HepG2 (cell line): Measurements from ENCODE around the gene GLIPR1. TPM values are rescaled to one million over a fixed set of nuclear protein-coding genes. Genes with fewer than 3 reads are reported as not detected.

Experiments used
- ATAC-seq: fragments of 200-7000 bp; cut with Tn5 transposase; 3 replicates; pipeline ENCODE4 v1.9.1; 2020; ENCODE audit warnings: mild to moderate bottlenecking, moderate library complexity
- BruUV-seq: library from RNA; stranded (reverse); fragments of 400-500 nt; replicated peaks from 2 replicates; lab custom pipeline; 2021; lab: Mats Ljungman, UMichigan
- CTCF ChIA-PET: fragments of 300-600 bp; formaldehyde crosslinking; extraction: SDS; loops from one replicate; lab custom pipeline; 2021; ENCODE audit warnings: low total read pairs, inconsistent platforms, low intra/inter-chr PET ratio; lab: Yijun Ruan, JAX
- POLR2A ChIA-PET: fragments of 350-600 bp; sonication (Branson Sonifier 250); formaldehyde crosslinking; loops from one replicate; lab custom pipeline; 2020; ENCODE audit warnings: antibody characterized with exemption, inconsistent platforms; lab: Yijun Ruan, JAX
- DNase-seq: peaks from one replicate; pipeline ENCODE4 v3.0.0-alpha.2; 2015; ENCODE audit warnings: low spot score
- FAIRE-seq: peaks from 3 replicates; lab custom pipeline; 2011; peaks lifted over from hg19 to GRCh38; lab: Jason Lieb, UNC
- H2AFZ ChIP-seq: one replicate; pipeline ENCODE4 v1.6.1; 2011; ENCODE audit warnings: low read length, inconsistent platforms
- H3K27ac ChIP-seq: fragments of 300-600 bp; 3 replicates; pipeline ENCODE4 v1.8.0; 2011; ENCODE audit warnings: mixed run types, mild to moderate bottlenecking, mixed read lengths, low read length, inconsistent platforms; ENCODE audit not compliant: insufficient read depth; ENCODE audit errors: extremely low read length
- H3K27me3 ChIP-seq, 2 experiments: fragments of 200-600 bp in 1 of 2; 2 replicates in 1 of 2; 3 replicates in 1 of 2; pipeline versions ENCODE4 v1.6.0 to v1.8.0; 2011; ENCODE audit warnings: low read length in 2 of 2, mild to moderate bottlenecking in 2 of 2, moderate library complexity in 2 of 2, inconsistent platforms in 1 of 2; ENCODE audit not compliant: insufficient read depth in 2 of 2, control insufficient read depth in 1 of 2
- H3K36me3 ChIP-seq, 2 experiments: fragments of 200-600 bp in 1 of 2; replicated peaks in 1 of 2; 2 replicates in 1 of 2; 3 replicates in 1 of 2; pipeline versions ENCODE4 v1.5.1 to v1.8.0; 2011; ENCODE audit warnings: low read length in 2 of 2, inconsistent platforms in 1 of 2; ENCODE audit not compliant: insufficient read depth in 2 of 2, control insufficient read depth in 1 of 2
- H3K4me1 ChIP-seq: 2 replicates; pipeline ENCODE4 v1.5.1; 2012; ENCODE audit warnings: low read length, inconsistent platforms; ENCODE audit not compliant: insufficient read depth
- H3K4me2 ChIP-seq: 2 replicates; pipeline ENCODE4 v1.6.0; 2011; ENCODE audit warnings: low read depth, low read length, inconsistent platforms
- H3K4me3 ChIP-seq, 3 experiments: fragments of 200-600 bp in 1 of 3; sonication (generic), shearing (Covaris generic) in 1 of 3; replicated peaks in 1 of 3; 2 replicates each; pipeline ENCODE4 v1.5.1; 2011 to 2016; ENCODE audit warnings: low read length in 3 of 3, inconsistent platforms in 2 of 3, low read depth in 2 of 3, mild to moderate bottlenecking in 2 of 3, control low read depth in 1 of 3, mixed read lengths in 1 of 3; ENCODE audit not compliant: insufficient read depth in 1 of 3
- H3K79me2 ChIP-seq: one replicate; pipeline ENCODE4 v1.6.1; 2011; ENCODE audit warnings: low read length, inconsistent platforms; ENCODE audit not compliant: insufficient read depth
- H3K9ac ChIP-seq: 2 replicates; pipeline ENCODE4 v1.6.0; 2011; ENCODE audit warnings: mild to moderate bottlenecking, low read depth, low read length, inconsistent platforms; ENCODE audit not compliant: insufficient read depth
- H3K9me3 ChIP-seq: 2 replicates; pipeline ENCODE4 v1.5.1; 2012; ENCODE audit warnings: mild to moderate bottlenecking, low read length
- H4K20me1 ChIP-seq: 2 replicates; pipeline ENCODE4 v1.6.0; 2011; ENCODE audit warnings: inconsistent platforms, mild to moderate bottlenecking, low read length, moderate library complexity; ENCODE audit not compliant: insufficient read depth
- GPN1 ChIP-seq: sonication (generic); formaldehyde crosslinking; IDR thresholded peaks from 2 replicates; pipeline ENCODE4 v1.5.1; 2020; ENCODE audit warnings: missing genetic modification reagents, borderline replicate concordance
- MAF1 ChIP-seq: sonication (generic); formaldehyde crosslinking; IDR thresholded peaks from 2 replicates; pipeline ENCODE4 v1.5.0; 2020; ENCODE audit warnings: missing genetic modification reagents, borderline replicate concordance
- MIER3 ChIP-seq: IDR thresholded peaks from 2 replicates; pipeline ENCODE4 v1.6.1; 2016; ENCODE audit warnings: missing compliant biosample characterization, borderline replicate concordance
- SATB2 ChIP-seq: sonication (generic); formaldehyde crosslinking; IDR thresholded peaks from 2 replicates; pipeline ENCODE4 v1.5.0; 2020; ENCODE audit warnings: missing genetic modification reagents
- SPEN ChIP-seq: sonication (generic); formaldehyde crosslinking; IDR thresholded peaks from 2 replicates; pipeline ENCODE4 v1.5.1; 2020; ENCODE audit warnings: low read depth, mild to moderate bottlenecking, missing genetic modification reagents
- TEAD3 ChIP-seq: optimal IDR thresholded peaks from 2 replicates; pipeline ENCODE3; 2016; ENCODE audit warnings: borderline replicate concordance
- ZFP82 ChIP-seq: sonication (generic); formaldehyde crosslinking; IDR thresholded peaks from 2 replicates; pipeline ENCODE4 v1.5.1; 2020; ENCODE audit warnings: mild to moderate bottlenecking, missing genetic modification reagents, borderline replicate concordance
- ZKSCAN5 ChIP-seq: sonication (generic); formaldehyde crosslinking; IDR thresholded peaks from 2 replicates; pipeline ENCODE4 v1.5.1; 2020; ENCODE audit warnings: mild to moderate bottlenecking, missing genetic modification reagents
- ZNF18 ChIP-seq: sonication (generic); formaldehyde crosslinking; IDR thresholded peaks from 2 replicates; pipeline ENCODE4 v1.8.0; 2022; ENCODE audit warnings: mild to moderate bottlenecking, missing genetic modification reagents; ENCODE audit not compliant: insufficient replicate concordance
- ZNF337 ChIP-seq: sonication (generic); formaldehyde crosslinking; IDR thresholded peaks from 2 replicates; pipeline ENCODE4 v1.5.1; 2020; ENCODE audit warnings: missing genetic modification reagents, low read depth, mild to moderate bottlenecking, borderline replicate concordance
- ZNF350 ChIP-seq: sonication (generic); formaldehyde crosslinking; IDR thresholded peaks from 2 replicates; pipeline ENCODE4 v1.4.0; 2020; ENCODE audit warnings: mild to moderate bottlenecking, low read depth, missing genetic modification reagents, borderline replicate concordance
- WGBS: methylation state at CpG from one replicate; pipeline ENCODE4 v1.1.6; 2017; ENCODE audit warnings: low lambda C conversion rate; 5-methylcytosine and 5-hydroxymethylcytosine counted together
- in situ Hi-C: cut with HindIII; loops from 2 replicates; pipeline ENCODE4 v1.10.0; 2017; ENCODE audit warnings: low pct_unique_long_range_greater_than_20kb; ENCODE audit not compliant: extremely low pct_ligation_motif_present
- intact Hi-C: fragments of 100-400 bp; cut with micrococcal nuclease; formaldehyde crosslinking; loops from one replicate; pipeline ENCODE4 v1.10.0; 2022; ENCODE audit not compliant: unreplicated experiment
- polyA plus RNA-seq, 8 experiments: library from polyadenylated mRNA; depleted of rRNA in 3 of 8; stranded (reverse) in 7 of 8; unstranded in 1 of 8; fragments of >200 nt; fragmentation: Illumina TruSeq in 4 of 8; extraction: Trizol in 4 of 8; gene quantifications; 2 replicates each; pipeline versions ENCODE4 v1.2.1 to v1.2.3, GENCODE V29; 2011 to 2016; ENCODE audit warnings: low read depth in 4 of 8, missing spikeins in 1 of 8, mixed read lengths in 1 of 8; ENCODE audit not compliant: insufficient read depth in 1 of 8
- total RNA-seq, 5 experiments: library from RNA; depleted of rRNA; stranded (reverse); fragments of >200 nt; fragmentation: Illumina TruSeq; extraction: Trizol; gene quantifications; 2 replicates each; pipeline ENCODE4 v1.2.3, GENCODE V29; 2016; ENCODE audit warnings: low read depth in 1 of 5
- TF ChIP-seq, protein P1 (sequence below): sonication (generic); formaldehyde crosslinking; IDR thresholded peaks from 2 replicates; pipeline ENCODE4 v1.4.0; 2020; ENCODE audit warnings: missing genetic modification reagents, borderline replicate concordance
- TF ChIP-seq, protein P2 (sequence below): sonication (generic); IDR thresholded peaks from 2 replicates; pipeline ENCODE4 v1.6.1; 2016; ENCODE audit warnings: low read depth, borderline replicate concordance

The GLIPR1 gene
- total and polyA plus RNA-seq, 2 of the 13 experiments (the other 11 are each of a cell fraction or from before 2014, with no cell fraction given): 1.9 to 5.0 TPM

DNA sequence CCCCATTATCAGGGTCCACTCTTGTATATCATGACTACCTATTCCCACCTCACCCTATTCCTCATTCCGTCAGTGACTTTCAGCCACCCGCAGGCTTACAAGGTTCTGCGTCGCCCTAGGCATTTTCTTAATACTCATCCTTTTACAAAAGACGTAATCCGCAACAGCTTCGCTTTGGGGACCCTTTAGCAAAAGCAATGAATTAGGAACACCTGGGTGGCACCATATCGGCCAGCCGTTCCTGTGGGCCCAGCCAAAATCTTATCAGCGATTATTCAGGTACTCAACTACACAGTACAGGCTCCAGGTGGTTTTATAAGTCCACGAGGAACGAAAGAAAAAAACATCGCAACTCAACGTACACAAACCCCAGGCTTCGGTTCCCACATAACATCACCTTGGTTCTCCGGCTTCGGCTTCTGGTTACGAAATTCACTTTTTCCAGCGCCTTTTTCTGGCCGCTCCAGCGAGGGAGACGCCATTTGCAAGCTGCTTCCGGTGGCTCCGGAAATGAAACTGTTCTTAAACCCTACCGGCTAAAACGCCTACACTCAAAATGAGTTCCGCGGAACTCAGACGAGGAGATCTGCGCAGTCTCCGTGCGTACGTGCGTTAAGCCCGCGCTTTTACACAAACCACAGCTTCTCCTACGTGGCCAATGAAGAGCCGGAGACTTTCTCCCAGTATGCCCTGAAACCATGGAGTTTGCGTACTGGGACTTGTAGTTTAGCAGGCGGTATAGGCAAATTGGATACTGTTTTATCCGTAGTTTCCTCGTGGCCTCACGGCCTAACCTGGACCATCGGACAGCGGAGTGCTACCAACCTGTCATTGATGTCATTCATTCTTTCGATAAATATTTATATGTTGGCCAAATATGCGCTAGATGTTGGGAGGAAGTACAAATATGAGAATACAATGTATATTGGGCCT lies 30.8 kb downstream of the GLIPR1 start, which contains the start of gene KRR1:
TSS of gene KRR1 (minus strand) at position 494 of the 933 bp plus-strand sequence. CDS start at position 482, 12 bp downstream.
- peak; percentile 97 for FAIRE-seq
- Histone ChIP-seq H3K79me2 (peaks cover 42% of the 10 kb centered on the region), H3K27ac (peak within 1 kb of the TSS; percentile 68), H3K9me3 (no peaks in the 10 kb centered on the region), H3K4me3 (peak within 1 kb of the TSS; percentile 80 to 89 (median 88)), H3K4me2 (peak within 1 kb of the TSS; percentile 79), H3K9ac (peak within 1 kb of the TSS; percentile 84), H2AFZ (peak within 1 kb of the TSS; percentile 98), H3K27me3 (no peaks in the 10 kb centered on the region; a peak in 2 of 5 replicates), H3K36me3 (no peaks in the 10 kb centered on the region; a peak in 3 of 5 replicates), H4K20me1 (no peaks in the 10 kb centered on the region), H3K4me1 (peaks cover 36% of the 10 kb centered on the region)
- in situ Hi-C loops (loop anchor here (5.0 to 10.0 kb wide), 2 partner anchors 521 to 833 kb away; partner anchors contain the start of genes BBS10 and PHLDA1), intact Hi-C loops (loop anchor here (1.0 kb wide), 1 partner anchor 520 kb away; the partner anchor contains the start of gene PHLDA1)
- peak; percentile 98 for DNase-seq
- 5% methylated on average over 46 of the region's 47 CpGs for WGBS
- CTCF ChIA-PET: no interaction called here
- ATAC-seq: peak; percentile 100
- BruUV-seq: no TSS peak
- POLR2A ChIA-PET: interaction anchor here (0.8 to 1.8 kb wide), 7 partner anchors 16 to 836 kb away, joined by 3 to 11 read pairs (median 3); partner anchors contain the start of gene BBS10
- TF ChIP-seq ZNF337 (0 out of 2 replicates have a peak, but pooled peaks have one; percentile 49), MAF1 (CRISPR knock-in tag) (peak; percentile 70; the same call in 1 of the 2 replicates), ZNF18 (CRISPR knock-in tag) (peak; percentile 67), SPEN (peak; percentile 75; the same call in 1 of the 2 replicates), ZNF350 (CRISPR knock-in tag) (peak; percentile 95; the same call in 1 of the 2 replicates), ZFP82 (CRISPR knock-in tag) (0 out of 2 replicates have a peak, but pooled peaks have one; percentile 64), MIER3 (CRISPR knock-in tag) (peak; percentile 87; the same call in 1 of the 2 replicates), TEAD3 (CRISPR knock-in tag) (peak; percentile 68), ZKSCAN5 (CRISPR knock-in tag) (no peak), SATB2 (peak; percentile 83), GPN1 (0 out of 2 replicates have a peak, but pooled peaks have one; percentile 21)
- TF ChIP-seq, protein P1, sequence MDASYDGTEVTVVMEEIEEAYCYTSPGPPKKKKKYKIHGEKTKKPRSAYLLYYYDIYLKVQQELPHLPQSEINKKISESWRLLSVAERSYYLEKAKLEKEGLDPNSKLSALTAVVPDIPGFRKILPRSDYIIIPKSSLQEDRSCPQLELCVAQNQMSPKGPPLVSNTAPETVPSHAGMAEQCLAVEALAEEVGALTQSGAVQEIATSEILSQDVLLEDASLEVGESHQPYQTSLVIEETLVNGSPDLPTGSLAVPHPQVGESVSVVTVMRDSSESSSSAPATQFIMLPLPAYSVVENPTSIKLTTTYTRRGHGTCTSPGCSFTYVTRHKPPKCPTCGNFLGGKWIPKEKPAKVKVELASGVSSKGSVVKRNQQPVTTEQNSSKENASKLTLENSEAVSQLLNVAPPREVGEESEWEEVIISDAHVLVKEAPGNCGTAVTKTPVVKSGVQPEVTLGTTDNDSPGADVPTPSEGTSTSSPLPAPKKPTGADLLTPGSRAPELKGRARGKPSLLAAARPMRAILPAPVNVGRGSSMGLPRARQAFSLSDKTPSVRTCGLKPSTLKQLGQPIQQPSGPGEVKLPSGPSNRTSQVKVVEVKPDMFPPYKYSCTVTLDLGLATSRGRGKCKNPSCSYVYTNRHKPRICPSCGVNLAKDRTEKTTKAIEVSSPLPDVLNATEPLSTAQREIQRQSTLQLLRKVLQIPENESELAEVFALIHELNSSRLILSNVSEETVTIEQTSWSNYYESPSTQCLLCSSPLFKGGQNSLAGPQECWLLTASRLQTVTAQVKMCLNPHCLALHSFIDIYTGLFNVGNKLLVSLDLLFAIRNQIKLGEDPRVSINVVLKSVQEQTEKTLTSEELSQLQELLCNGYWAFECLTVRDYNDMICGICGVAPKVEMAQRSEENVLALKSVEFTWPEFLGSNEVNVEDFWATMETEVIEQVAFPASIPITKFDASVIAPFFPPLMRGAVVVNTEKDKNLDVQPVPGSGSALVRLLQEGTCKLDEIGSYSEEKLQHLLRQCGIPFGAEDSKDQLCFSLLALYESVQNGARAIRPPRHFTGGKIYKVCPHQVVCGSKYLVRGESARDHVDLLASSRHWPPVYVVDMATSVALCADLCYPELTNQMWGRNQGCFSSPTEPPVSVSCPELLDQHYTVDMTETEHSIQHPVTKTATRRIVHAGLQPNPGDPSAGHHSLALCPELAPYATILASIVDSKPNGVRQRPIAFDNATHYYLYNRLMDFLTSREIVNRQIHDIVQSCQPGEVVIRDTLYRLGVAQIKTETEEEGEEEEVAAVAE (CRISPR knock-in tag): peak; percentile 91
- TF ChIP-seq, protein P2, sequence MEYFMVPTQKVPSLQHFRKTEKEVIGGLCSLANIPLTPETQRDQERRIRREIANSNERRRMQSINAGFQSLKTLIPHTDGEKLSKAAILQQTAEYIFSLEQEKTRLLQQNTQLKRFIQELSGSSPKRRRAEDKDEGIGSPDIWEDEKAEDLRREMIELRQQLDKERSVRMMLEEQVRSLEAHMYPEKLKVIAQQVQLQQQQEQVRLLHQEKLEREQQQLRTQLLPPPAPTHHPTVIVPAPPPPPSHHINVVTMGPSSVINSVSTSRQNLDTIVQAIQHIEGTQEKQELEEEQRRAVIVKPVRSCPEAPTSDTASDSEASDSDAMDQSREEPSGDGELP: peak; percentile 60; the same call in 1 of the 2 replicates
